ENCODE measurements around the gene ZNF618.

Gene ZNF618

DNA sequence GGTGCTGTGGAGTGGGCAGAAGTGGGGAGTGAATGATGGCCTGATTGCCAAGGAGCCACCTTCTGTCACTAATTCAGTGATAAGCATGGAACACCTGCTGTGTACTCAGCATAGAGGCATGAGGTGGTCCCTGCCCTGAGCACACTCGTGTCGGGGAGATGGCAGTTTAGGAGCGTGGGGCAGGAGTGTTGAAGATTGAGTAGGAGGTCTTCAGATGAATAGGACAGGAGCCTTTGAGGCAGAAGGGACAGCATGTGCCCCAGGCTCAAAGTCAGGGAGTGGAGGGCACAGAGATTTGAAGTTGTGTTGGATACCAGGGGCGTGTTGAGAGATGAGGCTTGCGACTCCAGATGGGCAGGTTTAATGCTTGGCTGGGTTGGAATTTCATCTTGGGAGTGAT is 55.0 kb downstream of the ZNF618 start:
- Mint-ChIP-seq H3K27me3 (no peaks in the 10 kb centered on the region), H3K4me3 (no peak overlapping the region), H3K27ac (no peak overlapping the region), H3K36me3 (no peaks in the 10 kb centered on the region), H3K4me1 (ENCODE audit: low read depth) (no peaks in the 10 kb centered on the region), H3K9me3 (ENCODE audit: low read depth) (no peaks in the 10 kb centered on the region)

DNA sequence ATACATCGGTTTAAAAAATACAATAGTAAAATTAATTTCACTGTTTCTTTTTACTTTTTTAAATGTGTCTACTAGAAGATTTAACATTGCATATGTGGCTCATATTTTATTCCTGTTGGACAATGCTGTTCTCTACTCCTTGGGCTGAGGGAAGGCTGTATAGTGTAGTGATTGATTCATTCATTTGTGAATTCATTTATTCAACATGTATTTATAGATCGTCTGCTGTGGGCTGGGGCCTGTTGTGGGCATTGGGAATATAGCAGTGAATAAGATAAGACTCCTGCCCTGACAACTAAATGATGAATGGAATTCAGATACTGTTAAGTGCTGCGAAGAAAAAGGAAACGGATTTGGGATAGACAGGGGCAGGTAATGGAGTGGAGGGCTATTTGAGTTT is 55.7 kb downstream of the ZNF618 start:
- no peaks in the 10 kb centered on the region for H3K9me3 Mint-ChIP-seq (ENCODE audit: low read depth)
- no peaks in the 10 kb centered on the region for H3K36me3 Mint-ChIP-seq
- H3K4me3 Mint-ChIP-seq: no peak overlapping the region
- no peaks in the 10 kb centered on the region for H3K4me1 Mint-ChIP-seq (ENCODE audit: low read depth)
- H3K27ac Mint-ChIP-seq: no peak overlapping the region
- H3K27me3 Mint-ChIP-seq: no peaks in the 10 kb centered on the region

DNA sequence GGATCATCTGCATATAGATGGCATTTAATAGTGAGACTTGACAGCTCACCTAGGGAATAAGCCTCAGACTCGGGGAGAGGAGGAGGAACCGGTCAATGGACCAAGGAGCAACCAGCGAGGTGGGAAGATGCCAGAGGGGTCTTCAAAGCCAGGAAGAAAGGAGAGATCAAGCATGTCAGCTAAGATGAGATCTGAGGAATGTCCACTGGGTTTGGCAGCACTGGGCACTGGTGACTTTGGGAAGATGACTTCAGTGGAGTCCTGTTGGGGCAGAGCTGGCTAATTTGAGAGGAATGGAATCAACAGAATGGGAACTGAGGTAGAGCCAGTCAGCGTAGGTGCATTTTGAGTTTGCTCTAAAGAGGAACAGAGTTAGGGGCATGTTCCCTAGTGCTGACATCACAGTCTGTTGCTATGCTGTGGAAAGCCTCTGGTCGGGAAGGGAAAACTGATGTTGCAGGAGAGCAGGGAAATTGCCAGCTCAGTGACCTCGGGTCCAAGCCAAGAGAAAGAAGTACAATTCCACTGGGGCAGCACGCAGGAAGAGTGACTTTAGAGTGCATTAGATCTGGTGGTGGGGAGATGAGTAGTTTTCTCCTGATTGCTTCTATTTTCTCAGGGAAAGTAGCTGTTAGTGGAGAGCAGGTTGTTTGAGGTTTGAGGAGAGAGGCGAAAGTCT is 56.9 kb downstream of the ZNF618 start:
- no peak overlapping the region for H3K27ac Mint-ChIP-seq
- no peaks in the 10 kb centered on the region for H3K36me3 Mint-ChIP-seq
- H3K9me3 Mint-ChIP-seq (ENCODE audit: low read depth): no peaks in the 10 kb centered on the region
- H3K4me1 Mint-ChIP-seq (ENCODE audit: low read depth): no peaks in the 10 kb centered on the region
- H3K4me3 Mint-ChIP-seq: no peak overlapping the region
- no peaks in the 10 kb centered on the region for H3K27me3 Mint-ChIP-seq

GRCh38 chr9:113933671-113934070 is 57.6 kb downstream of the ZNF618 start:
- H3K27ac Mint-ChIP-seq: no peak overlapping the region
- H3K9me3 Mint-ChIP-seq (ENCODE audit: low read depth): no peaks in the 10 kb centered on the region

GRCh38 chr9:113934167-113934828 is 58.2 kb downstream of the ZNF618 start:
- H3K4me3 Mint-ChIP-seq: no peak overlapping the region

More at GRCh38 chr9:113933671-113934070, 57.6 kb downstream of the ZNF618 start:
- Mint-ChIP-seq H3K27me3 (no peaks in the 10 kb centered on the region), H3K36me3 (no peaks in the 10 kb centered on the region), H3K4me3 (no peak overlapping the region), H3K4me1 (ENCODE audit: low read depth) (no peaks in the 10 kb centered on the region)

GRCh38 chr9:113934829-113935676 is 58.9 kb downstream of the ZNF618 start:
- H3K36me3 Mint-ChIP-seq: no peaks in the 10 kb centered on the region
- H3K4me3 Mint-ChIP-seq: no peak overlapping the region
- no peaks in the 10 kb centered on the region for H3K9me3 Mint-ChIP-seq (ENCODE audit: low read depth)
- no peaks in the 10 kb centered on the region for H3K27me3 Mint-ChIP-seq
- H3K4me1 Mint-ChIP-seq (ENCODE audit: low read depth): no peaks in the 10 kb centered on the region
- H3K27ac Mint-ChIP-seq: no peak overlapping the region

More at GRCh38 chr9:113934167-113934828, 58.2 kb downstream of the ZNF618 start:
- no peaks in the 10 kb centered on the region for H3K27me3 Mint-ChIP-seq
- H3K9me3 Mint-ChIP-seq (ENCODE audit: low read depth): no peaks in the 10 kb centered on the region
- no peak overlapping the region for H3K27ac Mint-ChIP-seq
- H3K36me3 Mint-ChIP-seq: no peaks in the 10 kb centered on the region
- H3K4me1 Mint-ChIP-seq (ENCODE audit: low read depth): no peaks in the 10 kb centered on the region

- Mint-ChIP-seq H3K9me3 (ENCODE audit: low read depth) (no peaks in the 10 kb centered on the region), H3K4me3 (no peak overlapping the region), H3K27ac (no peak overlapping the region), H3K27me3 (no peaks in the 10 kb centered on the region), H3K36me3 (no peaks in the 10 kb centered on the region), H3K4me1 (ENCODE audit: low read depth) (no peaks in the 10 kb centered on the region)
Observed at GRCh38 chr9:113935677-113936380, 59.7 kb downstream of the ZNF618 start.

DNA sequence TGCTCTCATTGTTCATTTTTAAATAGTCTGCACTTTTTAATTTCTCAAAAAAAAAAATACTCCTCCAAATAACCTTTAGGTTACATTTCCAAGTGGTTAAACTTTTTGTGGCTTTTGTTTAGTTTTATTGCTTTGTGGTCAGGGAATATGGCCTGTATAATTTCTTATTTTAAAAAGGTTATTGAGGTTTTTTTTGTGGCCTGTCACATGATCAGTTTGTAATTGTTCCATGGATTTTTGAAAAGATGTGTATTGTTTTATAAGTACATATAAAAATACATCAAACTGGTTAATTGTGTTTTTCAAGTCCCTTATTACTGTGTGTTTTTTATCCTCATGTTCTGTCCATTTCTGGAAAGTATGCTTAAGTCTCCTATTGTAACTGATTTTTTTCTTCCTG is 64.0 kb downstream of the ZNF618 start:
- peaks cover 2% of the 10 kb centered on the region for H3K27me3 Mint-ChIP-seq
- no peak overlapping the region for H3K4me3 Mint-ChIP-seq
- H3K27ac Mint-ChIP-seq: no peak overlapping the region
- H3K4me1 Mint-ChIP-seq (ENCODE audit: low read depth): no peaks in the 10 kb centered on the region
- no peaks in the 10 kb centered on the region for H3K9me3 Mint-ChIP-seq (ENCODE audit: low read depth)
- H3K36me3 Mint-ChIP-seq: no peaks in the 10 kb centered on the region

DNA sequence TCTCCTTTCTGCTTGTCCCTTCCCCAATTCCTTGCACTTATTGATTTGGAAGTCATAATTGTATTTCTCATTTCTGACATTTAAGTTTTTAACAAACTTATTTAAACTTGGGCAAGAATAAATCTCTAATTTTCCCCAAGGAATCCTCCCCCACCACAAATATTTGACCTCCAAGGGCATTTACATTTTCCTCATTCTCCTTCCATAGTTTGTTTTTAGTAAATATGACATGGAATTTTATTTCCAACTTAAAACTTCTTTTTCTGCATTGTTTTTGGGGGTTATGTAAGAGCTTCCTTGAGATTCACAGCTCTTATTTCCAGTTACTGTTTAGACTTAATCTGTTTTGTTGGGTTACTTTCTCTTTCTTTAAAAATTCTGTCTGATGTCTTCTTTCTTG is 64.9 kb downstream of the ZNF618 start:
- no peaks in the 10 kb centered on the region for H3K9me3 Mint-ChIP-seq (ENCODE audit: low read depth)
- H3K36me3 Mint-ChIP-seq: no peaks in the 10 kb centered on the region
- H3K4me1 Mint-ChIP-seq (ENCODE audit: low read depth): no peaks in the 10 kb centered on the region
- peaks cover 2% of the 10 kb centered on the region for H3K27me3 Mint-ChIP-seq
- H3K27ac Mint-ChIP-seq: no peak overlapping the region
- H3K4me3 Mint-ChIP-seq: no peak overlapping the region

DNA sequence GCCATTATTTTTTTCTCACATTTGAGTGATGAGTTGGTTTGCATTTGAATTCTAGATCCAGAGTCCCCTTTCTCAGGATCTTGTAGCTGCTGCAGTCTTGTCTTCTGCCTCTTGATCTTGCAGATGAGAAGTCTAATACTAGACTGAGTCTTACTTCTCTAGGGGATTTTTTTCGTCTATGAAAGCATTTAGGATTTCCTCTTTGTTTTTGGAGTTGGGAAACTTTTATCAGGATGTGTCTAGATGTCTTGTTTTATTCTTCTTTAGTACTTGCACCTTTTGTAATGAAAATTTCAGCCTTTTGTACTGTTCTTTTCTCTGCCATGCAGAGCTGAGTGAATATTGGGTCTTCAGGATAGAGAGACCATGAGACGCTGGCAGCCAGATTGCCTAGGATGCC is 65.4 kb downstream of the ZNF618 start:
- Mint-ChIP-seq H3K4me1 (ENCODE audit: low read depth) (no peaks in the 10 kb centered on the region), H3K4me3 (no peak overlapping the region), H3K27ac (no peak overlapping the region), H3K9me3 (ENCODE audit: low read depth) (no peaks in the 10 kb centered on the region), H3K36me3 (no peaks in the 10 kb centered on the region), H3K27me3 (peaks cover 2% of the 10 kb centered on the region)

DNA sequence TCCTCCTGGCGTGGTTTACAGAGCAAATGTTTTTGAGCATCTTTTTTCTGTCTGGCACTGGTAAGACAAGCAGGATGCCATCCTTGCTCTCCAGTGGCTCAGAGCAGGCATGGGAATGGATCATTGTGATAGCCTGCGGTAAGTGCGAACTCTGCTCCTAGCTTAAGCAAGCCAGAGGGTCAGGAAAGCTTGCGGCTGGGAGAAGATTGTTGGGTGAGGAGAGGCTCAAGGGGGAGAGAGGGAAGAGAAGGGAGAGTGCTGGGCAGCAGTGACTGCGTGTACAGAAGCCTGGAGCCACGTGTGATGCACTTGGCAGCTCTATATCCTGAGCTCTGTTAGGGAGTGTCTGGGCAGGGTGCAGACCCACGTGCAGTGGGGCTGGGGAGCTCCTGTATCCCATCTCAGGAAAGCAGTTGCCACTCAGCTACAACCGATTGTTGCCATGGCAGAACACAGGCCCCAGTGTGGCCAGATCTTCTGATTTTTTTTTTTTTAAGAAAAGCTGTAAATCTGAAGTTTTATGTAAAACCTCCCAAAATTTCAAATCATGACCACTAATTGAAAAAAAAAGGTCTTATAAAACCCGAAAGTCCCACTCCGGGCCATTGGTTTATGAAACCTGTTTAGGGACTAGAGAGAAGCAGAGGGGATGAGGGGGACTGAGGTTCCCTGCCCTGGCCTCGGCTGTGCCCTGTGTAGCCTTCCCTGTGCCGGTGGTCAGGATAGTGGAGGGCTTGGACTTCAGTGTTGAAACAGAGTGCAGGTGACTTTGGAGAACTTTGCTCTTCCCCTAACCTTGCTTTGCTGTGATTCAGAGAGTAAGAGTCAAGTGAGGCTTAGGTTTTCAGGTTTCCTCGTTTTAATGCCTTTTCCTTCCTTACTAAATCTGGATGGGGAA is 67.3 kb downstream of the ZNF618 start:
- no peak overlapping the region for H3K27ac Mint-ChIP-seq
- H3K4me3 Mint-ChIP-seq: no peak overlapping the region
- H3K27me3 Mint-ChIP-seq: peaks cover 2% of the 10 kb centered on the region
- no peaks in the 10 kb centered on the region for H3K4me1 Mint-ChIP-seq (ENCODE audit: low read depth)
- no peaks in the 10 kb centered on the region for H3K36me3 Mint-ChIP-seq
- no peaks in the 10 kb centered on the region for H3K9me3 Mint-ChIP-seq (ENCODE audit: low read depth)

- no peak overlapping the region for H3K4me3 Mint-ChIP-seq
- peaks cover 2% of the 10 kb centered on the region for H3K27me3 Mint-ChIP-seq
- no peaks in the 10 kb centered on the region for H3K36me3 Mint-ChIP-seq
- no peak overlapping the region for H3K27ac Mint-ChIP-seq
- H3K9me3 Mint-ChIP-seq (ENCODE audit: low read depth): no peaks in the 10 kb centered on the region
- no peaks in the 10 kb centered on the region for H3K4me1 Mint-ChIP-seq (ENCODE audit: low read depth)
Observed at GRCh38 chr9:113945784-113946183, 69.7 kb downstream of the ZNF618 start.

DNA sequence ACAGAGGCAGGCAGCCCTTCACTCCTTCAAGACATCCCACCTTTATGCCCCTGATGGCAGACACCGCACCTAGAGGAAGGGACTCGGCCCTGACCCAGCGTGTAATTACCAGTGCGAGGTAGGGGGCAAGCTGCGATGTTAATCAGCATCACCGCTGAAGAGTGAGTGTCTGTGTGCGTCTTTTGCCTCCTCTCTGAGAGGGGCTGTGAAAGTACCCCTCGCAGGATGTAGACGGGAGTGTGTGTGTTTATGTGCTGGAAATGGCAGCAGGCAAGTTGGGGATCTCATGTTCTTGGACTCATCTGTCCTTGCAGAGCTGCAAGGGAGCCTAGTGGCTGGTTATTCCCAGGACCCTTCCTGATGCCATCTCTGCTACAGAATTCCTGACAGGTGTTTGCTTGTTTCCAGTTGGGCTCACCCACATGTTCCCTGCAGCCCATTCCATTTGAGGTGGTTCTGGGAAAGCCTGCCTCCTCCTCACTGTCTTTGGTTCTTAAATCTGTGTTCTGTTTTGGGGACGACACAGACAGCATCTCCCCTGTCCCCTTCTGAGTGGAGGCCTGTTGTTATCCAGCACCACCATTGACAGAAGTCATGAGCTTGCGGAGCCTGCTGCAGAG is 70.5 kb downstream of the ZNF618 start:
- no peaks in the 10 kb centered on the region for H3K4me1 Mint-ChIP-seq (ENCODE audit: low read depth)
- no peaks in the 10 kb centered on the region for H3K36me3 Mint-ChIP-seq
- no peak overlapping the region for H3K4me3 Mint-ChIP-seq
- peaks cover 2% of the 10 kb centered on the region for H3K27me3 Mint-ChIP-seq
- no peaks in the 10 kb centered on the region for H3K9me3 Mint-ChIP-seq (ENCODE audit: low read depth)
- H3K27ac Mint-ChIP-seq: no peak overlapping the region

GRCh38 chr9:113947941-113948340 is 71.8 kb downstream of the ZNF618 start:
- Mint-ChIP-seq H3K36me3 (no peaks in the 10 kb centered on the region), H3K27ac (no peak overlapping the region), H3K4me3 (no peak overlapping the region), H3K27me3 (peaks cover 2% of the 10 kb centered on the region), H3K9me3 (ENCODE audit: low read depth) (no peaks in the 10 kb centered on the region), H3K4me1 (ENCODE audit: low read depth) (no peaks in the 10 kb centered on the region)
